ENCODE data around the gene CD44. TPM values are rescaled to one million over a fixed set of nuclear protein-coding genes. Genes with fewer than 3 reads are reported as not detected.
A peak's percentile ranks its signal among the peaks of the same experiment; 100 is the strongest.
"Not testable (repeated sequence)": the region's sequence is repeated elsewhere in the genome, so short reads cannot be mapped to it uniquely, and the experiment has no call there.

CD44 gene
- total and polyA plus RNA-seq, 2 experiments from 2014 or later = 8.5 to 41.3 TPM

GRCh38 chr11:35218956-35219355, 80.0 kb downstream of the CD44 start:
- no peaks in the 10 kb centered on the region for H3K27me3 ChIP-seq
- H3K9me3 ChIP-seq (ENCODE audit: low read depth) = no peaks in the 10 kb centered on the region
- no peak for DNase-seq (ENCODE audit: low read depth in 1 of 2, low spot score in 1 of 2)
- H3K36me3 ChIP-seq = no peaks in the 10 kb centered on the region
- no peak overlapping the region for H3K4me3 ChIP-seq
- TF ChIP-seq CTCF (IDR thresholded peaks at IDR 0.05; ENCODE audit: low read depth, low read length) = no peak
- peaks cover 8% of the 10 kb centered on the region for H3K4me1 ChIP-seq (ENCODE audit: low read depth)
- no peak overlapping the region for H3K27ac ChIP-seq

- DNase-seq (ENCODE audit: low read depth in 1 of 2, low spot score in 1 of 2) = peak; percentile 31 to 64
- Histone ChIP-seq H3K36me3 (no peaks in the 10 kb centered on the region), H3K4me3 (no peak overlapping the region), H3K4me1 (ENCODE audit: low read depth) (peaks cover 8% of the 10 kb centered on the region), H3K27ac (no peak overlapping the region), H3K9me3 (ENCODE audit: low read depth) (no peaks in the 10 kb centered on the region), H3K27me3 (no peaks in the 10 kb centered on the region)
- no peak for TF ChIP-seq CTCF (IDR thresholded peaks at IDR 0.05; ENCODE audit: low read depth, low read length)
These were observed 84.4 kb downstream of the CD44 start for GRCh38 chr11:35223371-35223796.

- H3K9me3 ChIP-seq (ENCODE audit: low read depth) = no peaks in the 10 kb centered on the region
- H3K4me1 ChIP-seq (ENCODE audit: low read depth) = peaks cover 8% of the 10 kb centered on the region
- no peaks in the 10 kb centered on the region for H3K27me3 ChIP-seq
- H3K27ac ChIP-seq = no peak overlapping the region
- no peak for DNase-seq (ENCODE audit: low read depth in 1 of 2, low spot score in 1 of 2)
- H3K36me3 ChIP-seq = no peaks in the 10 kb centered on the region
- TF ChIP-seq CTCF (IDR thresholded peaks at IDR 0.05; ENCODE audit: low read depth, low read length) = no peak
- H3K4me3 ChIP-seq = no peak overlapping the region
These were observed 85.0 kb downstream of the CD44 start for GRCh38 chr11:35223991-35224390.

GRCh38 chr11:35225946-35226520, 87.1 kb downstream of the CD44 start:
- H3K36me3 ChIP-seq = no peaks in the 10 kb centered on the region
- no peak for DNase-seq (ENCODE audit: low read depth in 1 of 2, low spot score in 1 of 2)
- H3K27ac ChIP-seq = no peak overlapping the region
- H3K4me1 ChIP-seq (ENCODE audit: low read depth) = peaks cover 22% of the 10 kb centered on the region
- TF ChIP-seq CTCF (IDR thresholded peaks at IDR 0.05; ENCODE audit: low read depth, low read length) = no peak
- H3K4me3 ChIP-seq = no peak overlapping the region
- no peaks in the 10 kb centered on the region for H3K9me3 ChIP-seq (ENCODE audit: low read depth)
- no peaks in the 10 kb centered on the region for H3K27me3 ChIP-seq

GRCh38 chr11:35226756-35227155, 87.8 kb downstream of the CD44 start:
- not testable (repeated sequence) for H3K27me3 ChIP-seq; H3K27ac ChIP-seq; DNase-seq (ENCODE audit: low read depth in 1 of 2, low spot score in 1 of 2); H3K36me3 ChIP-seq; H3K4me3 ChIP-seq; H3K9me3 ChIP-seq (ENCODE audit: low read depth)
- H3K4me1 ChIP-seq (ENCODE audit: low read depth) = peaks cover 29% of the 10 kb centered on the region

DNA sequence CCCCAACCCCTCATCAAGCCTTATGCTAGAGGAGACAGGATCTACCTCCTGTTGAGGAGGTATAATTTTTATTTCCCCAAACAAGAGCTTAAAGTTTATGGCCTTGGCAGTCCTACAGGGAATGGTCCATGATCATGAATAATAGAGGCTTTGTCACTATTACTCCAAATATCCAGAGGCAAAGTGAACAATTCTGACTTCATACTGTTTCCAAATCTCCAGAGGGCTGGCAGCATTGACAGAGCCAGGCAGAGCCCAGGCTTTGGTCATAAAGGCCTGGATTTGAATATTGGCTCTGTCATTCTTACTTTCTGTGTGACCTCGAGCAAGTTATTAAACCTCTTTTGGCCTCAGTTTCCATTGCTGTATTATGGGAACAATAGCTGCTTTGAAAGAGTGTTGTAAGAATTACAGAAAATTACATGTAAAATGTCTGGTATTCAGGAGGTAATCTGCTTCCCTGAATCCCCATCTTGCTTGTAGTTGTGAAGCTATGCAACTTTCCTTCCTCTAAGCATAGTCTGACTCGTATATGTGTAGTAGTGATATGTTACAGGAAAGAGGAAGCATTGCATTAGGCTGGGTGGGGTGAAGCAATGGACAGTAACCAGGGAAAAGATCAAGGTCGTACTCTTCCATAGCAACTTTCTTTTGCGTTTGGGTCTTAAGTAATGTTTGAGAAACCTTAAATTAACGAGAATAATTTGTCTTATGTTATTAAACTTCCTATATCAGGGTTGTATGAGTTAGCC, 88.8 kb downstream of the CD44 start:
- no peak overlapping the region for H3K4me3 ChIP-seq
- H3K36me3 ChIP-seq = no peaks in the 10 kb centered on the region
- DNase-seq (ENCODE audit: low read depth in 1 of 2, low spot score in 1 of 2) = no peak

More for the DNA sequence above, 88.8 kb downstream of the CD44 start:
- Histone ChIP-seq H3K27me3 (no peaks in the 10 kb centered on the region), H3K9me3 (ENCODE audit: low read depth) (no peaks in the 10 kb centered on the region), H3K4me1 (ENCODE audit: low read depth) (peaks cover 37% of the 10 kb centered on the region), H3K27ac (no peak overlapping the region)
- TF ChIP-seq CTCF (IDR thresholded peaks at IDR 0.05; ENCODE audit: low read depth, low read length) = no peak

All from cardiac muscle cell (in vitro differentiated cells and primary cell).